Pancreas (tissue), 10 donors: Measurements from ENCODE around the gene DENND6B. TPM values are rescaled to one million over a fixed set of nuclear protein-coding genes. Genes with fewer than 3 reads are reported as not detected.

Source experiments
- ATAC-seq, 4 donors: fragments of 200-7000 bp; cut with Tn5 transposase; one replicate each; pipeline versions ENCODE4 v1.8.0 to v1.9.1; 2020; ENCODE audit warnings: mild to moderate bottlenecking in 4 of 4, moderate library complexity in 4 of 4
- DNase-seq, 6 donors: peaks; one replicate each; pipeline ENCODE4 v3.0.0-alpha.2; 2020
- FAIRE-seq: peaks from 2 replicates; lab custom pipeline; 2012; peaks lifted over from hg19 to GRCh38; lab: Jason Lieb, UNC
- H3K27ac ChIP-seq, 4 donors: fragments of 200-600 bp; sonication (generic); 1 replicate in 3 of 4; 2 replicates in 1 of 4; pipeline versions ENCODE4 v1.5.0 to v1.8.0; 2020
- H3K27me3 ChIP-seq, 4 donors: fragments of 200-600 bp; one replicate each; pipeline ENCODE4 v1.8.0; 2021
- H3K36me3 ChIP-seq, 3 donors: fragments of 200-600 bp; sonication (generic) in 1 of 3; one replicate each; pipeline versions ENCODE4 v1.5.0 to v1.8.0; 2020 to 2021
- H3K4me1 ChIP-seq, 3 donors: fragments of 200-600 bp; one replicate each; pipeline ENCODE4 v1.8.0; 2021
- H3K4me3 ChIP-seq, 4 donors: fragments of 200-600 bp; sonication (generic) in 2 of 4; one replicate each; pipeline versions ENCODE4 v1.5.0 to v1.8.0; 2020 to 2021
- H3K9me3 ChIP-seq, 4 donors: fragments of 200-600 bp; one replicate each; pipeline ENCODE4 v1.8.0; 2021
- CTCF ChIP-seq, 4 donors: fragments of 200-600 bp; sonication (generic) in 3 of 4; IDR thresholded peaks; one replicate each; pipeline versions ENCODE4 v1.5.0 to v1.8.0; 2021; ENCODE audit warnings: antibody characterized with exemption in 4 of 4
- WGBS, 2 donors: extraction: QIAGEN DNeasy Blood & Tissue Kit; methylation state at CpG; one replicate each; pipeline ENCODE4 v1.1.7; 2013; 5-methylcytosine and 5-hydroxymethylcytosine counted together
- intact Hi-C, 3 donors: fragments of 100-400 bp; cut with DNase I; formaldehyde crosslinking; loops; one replicate each; pipeline versions ENCODE4 v1.11.1 to v1.14.2; 2022
- polyA plus RNA-seq, 2 donors: library from polyadenylated mRNA; stranded (reverse); fragments of 200-250 nt; gene quantifications; one replicate each; pipeline ENCODE4 v1.2.3, GENCODE V29; 2013
- total RNA-seq, 6 donors: library from RNA; stranded (reverse); fragmentation: NEBNext Ultra II Directional in 4 of 6; extraction: Animal tissue kit (Norgen Biotek cat#: 25700) in 4 of 6; gene quantifications; one replicate each; pipeline versions ENCODE4 v1.2.1 to v1.2.4, GENCODE V29; 2021 to 2023
- donor health status: healthy with polysubstance abuse.
- donor health status: DM: no; HTN: no; CAD: no; lungs with moderate emphysema.
- donor health status: DM: no; HTN: no; CAD: no.
- donor health status: control.
- donor health status: control.
- donor health status: Bipolar disorder and iron deficiency.
- donor health status: DM: yes; HTN: yes; CAD: no.
- donor health status: DM: no; HTN: no; CAD: no.
- donor health status: DM: no; HTN: no; CAD: no.
- donor health status: DM: yes; HTN: yes; CAD: no.

Gene DENND6B
- total and polyA plus RNA-seq, 8 donors = 4.3 to 25.3 (median 6.2) TPM

GRCh38 chr22:50285568-50286229 is 41.1 kb downstream of the DENND6B start:
- Histone ChIP-seq H3K36me3 (peaks cover 7 to 76% (median 32%) of the 10 kb centered on the region in 3 donors), H3K27ac (no peak overlapping the region), H3K9me3 (no peaks in the 10 kb centered on the region), H3K4me1 (peaks cover 0 to 5% (median 0%) of the 10 kb centered on the region in 3 donors), H3K4me3 (no peak overlapping the region), H3K27me3 (no peaks in the 10 kb centered on the region)
- DNase-seq (no peak), ATAC-seq (no peak), FAIRE-seq (no peak)
- no peak for TF ChIP-seq CTCF (IDR thresholded peaks at IDR 0.05)
- intact Hi-C loops = no loop called here
- 88% methylated on average over 23 to 32 of the region's 34 CpGs for WGBS, 2 donors

- H3K27me3 ChIP-seq = no peaks in the 10 kb centered on the region
- ATAC-seq (no peak), FAIRE-seq (no peak), DNase-seq (no peak)
- WGBS, 2 donors = 94 to 95% methylated on average over 13 of the region's 13 CpGs
- intact Hi-C loops = loop anchor here in 1 of 3 donors (5.0 kb wide), 1 partner anchor 38 kb away; no protein-coding TSS in a partner anchor
- H3K27ac ChIP-seq = no peak overlapping the region
- peaks cover 0 to 5% (median 0%) of the 10 kb centered on the region in 3 donors for H3K4me1 ChIP-seq
- peaks cover 7 to 82% (median 34%) of the 10 kb centered on the region in 3 donors for H3K36me3 ChIP-seq
- no peak overlapping the region for H3K4me3 ChIP-seq
- no peaks in the 10 kb centered on the region for H3K9me3 ChIP-seq
- no peak for TF ChIP-seq CTCF (IDR thresholded peaks at IDR 0.05)
Observed at GRCh38 chr22:50284479-50284878, 42.3 kb downstream of the DENND6B start.

GRCh38 chr22:50283821-50284220 is 43.0 kb downstream of the DENND6B start:
- Histone ChIP-seq H3K9me3 (no peaks in the 10 kb centered on the region), H3K27ac (no peak overlapping the region), H3K27me3 (no peaks in the 10 kb centered on the region), H3K4me3 (no peak overlapping the region), H3K4me1 (peaks cover 0 to 5% (median 0%) of the 10 kb centered on the region in 3 donors), H3K36me3 (peaks cover 7 to 82% (median 30%) of the 10 kb centered on the region in 3 donors)
- DNase-seq (no peak), ATAC-seq (no peak), FAIRE-seq (no peak)
- WGBS, 2 donors = 93% methylated on average over 30 of the region's 30 CpGs
- intact Hi-C loops = loop anchor here in 1 of 3 donors (5.0 kb wide), 1 partner anchor 38 kb away; no protein-coding TSS in a partner anchor
- TF ChIP-seq CTCF (IDR thresholded peaks at IDR 0.05) = no peak

- no peak overlapping the region for H3K4me3 ChIP-seq
- H3K27me3 ChIP-seq = no peaks in the 10 kb centered on the region
- 72 to 73% methylated on average over 40 to 45 of the region's 45 CpGs for WGBS, 2 donors
- peak overlapping the region; percentile 60 to 76 (median 73) for H3K27ac ChIP-seq
- H3K36me3 ChIP-seq = peaks cover 7 to 83% (median 35%) of the 10 kb centered on the region in 3 donors
- peaks cover 0 to 5% (median 0%) of the 10 kb centered on the region in 3 donors for H3K4me1 ChIP-seq
- DNase-seq = peak in 4 of 6 donors; percentile 77 to 80 (median 78)
- TF ChIP-seq CTCF (IDR thresholded peaks at IDR 0.05) = peak in 1 of 4 donors; percentile 2
- ATAC-seq = peak; percentile 72 to 89 (median 86)
- no peak for FAIRE-seq
- no peaks in the 10 kb centered on the region for H3K9me3 ChIP-seq
- intact Hi-C loops = loop anchor here in 1 of 3 donors (5.0 kb wide), 1 partner anchor 40 kb away; no protein-coding TSS in a partner anchor
Observed at GRCh38 chr22:50282361-50283155, 44.3 kb downstream of the DENND6B start.
